HEK293T (cell line): ENCODE measurements around the gene TENM3.

ENCODE experiments used
- ARNT ChIP-seq: fragments of 450-650 bp; IDR thresholded peaks from 2 replicates; pipeline ENCODE4 v1.6.1; 2017; ENCODE audit warnings: mild to moderate bottlenecking
- BHLHE40 ChIP-seq: fragments of 450-650 bp; IDR thresholded peaks from 2 replicates; pipeline ENCODE4 v1.6.1; 2016; ENCODE audit warnings: mild to moderate bottlenecking, moderate library complexity, borderline replicate concordance
- CTBP1 ChIP-seq: fragments of 450-650 bp; IDR thresholded peaks from 2 replicates; pipeline ENCODE4 v1.6.1; 2016; ENCODE audit warnings: borderline replicate concordance
- FOXA1 ChIP-seq: fragments of 450-650 bp; IDR thresholded peaks from 2 replicates; pipeline ENCODE4 v1.6.1; 2016; ENCODE audit warnings: mild to moderate bottlenecking
- FOXK2 ChIP-seq: fragments of 450-650 bp; IDR thresholded peaks from 2 replicates; pipeline ENCODE4 v1.6.1; 2016; ENCODE audit warnings: mild to moderate bottlenecking
- FOXM1 ChIP-seq: fragments of 450-650 bp; IDR thresholded peaks from 2 replicates; pipeline ENCODE4 v1.6.1; 2017; ENCODE audit warnings: mild to moderate bottlenecking, borderline replicate concordance
- NFRKB ChIP-seq: fragments of 450-650 bp; IDR thresholded peaks from 2 replicates; pipeline ENCODE4 v1.6.1; 2016; ENCODE audit warnings: mild to moderate bottlenecking, moderate library complexity
- SP1 ChIP-seq: fragments of 450-650 bp; IDR thresholded peaks from 2 replicates; pipeline ENCODE4 v1.6.1; 2017
- SUZ12 ChIP-seq: fragments of 450-650 bp; IDR thresholded peaks from 2 replicates; pipeline ENCODE4 v1.6.1; 2016; ENCODE audit warnings: mild to moderate bottlenecking
- TF ChIP-seq, protein P1 (sequence below): fragments of 450-650 bp; IDR thresholded peaks from 2 replicates; pipeline ENCODE4 v1.6.1; 2016

DNA sequence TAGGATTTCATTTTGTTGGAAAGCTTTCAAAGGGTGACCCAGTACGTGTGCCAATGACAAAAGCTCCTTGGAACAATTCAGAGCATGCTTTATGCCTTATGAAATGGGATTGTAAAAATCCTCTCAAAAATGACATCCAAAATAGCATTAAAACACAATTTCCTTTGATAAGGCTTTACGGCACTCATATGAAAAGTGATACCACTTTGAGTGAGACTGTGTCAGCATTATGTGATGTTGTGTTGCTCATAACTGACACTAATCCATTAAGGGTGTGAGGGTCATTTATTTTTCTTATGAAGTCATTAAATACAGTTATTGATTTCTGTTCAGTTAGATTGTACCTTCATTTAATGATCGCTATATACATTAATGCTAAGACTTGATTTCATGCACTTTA, 250.2 kb downstream of the TENM3 start:
- no peak for TF ChIP-seq NFRKB
- TF ChIP-seq FOXK2 = no peak
- no peak for TF ChIP-seq SUZ12
- TF ChIP-seq, protein P1, sequence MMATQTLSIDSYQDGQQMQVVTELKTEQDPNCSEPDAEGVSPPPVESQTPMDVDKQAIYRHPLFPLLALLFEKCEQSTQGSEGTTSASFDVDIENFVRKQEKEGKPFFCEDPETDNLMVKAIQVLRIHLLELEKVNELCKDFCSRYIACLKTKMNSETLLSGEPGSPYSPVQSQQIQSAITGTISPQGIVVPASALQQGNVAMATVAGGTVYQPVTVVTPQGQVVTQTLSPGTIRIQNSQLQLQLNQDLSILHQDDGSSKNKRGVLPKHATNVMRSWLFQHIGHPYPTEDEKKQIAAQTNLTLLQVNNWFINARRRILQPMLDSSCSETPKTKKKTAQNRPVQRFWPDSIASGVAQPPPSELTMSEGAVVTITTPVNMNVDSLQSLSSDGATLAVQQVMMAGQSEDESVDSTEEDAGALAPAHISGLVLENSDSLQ = 0 out of 2 replicates have a peak, but pooled peaks have one; percentile 6
- no peak for TF ChIP-seq BHLHE40
- TF ChIP-seq CTBP1 = no peak
- TF ChIP-seq FOXA1 = no peak
- no peak for TF ChIP-seq FOXM1
- no peak for TF ChIP-seq ARNT
- TF ChIP-seq SP1 = no peak
